Karpas-422 (cell line): ENCODE measurements around the gene SETD4. TPM values are rescaled to one million over a fixed set of nuclear protein-coding genes. Genes with fewer than 3 reads are reported as not detected.

Source experiments
- DNase-seq: peaks from one replicate; pipeline ENCODE4 v3.0.0-alpha.2; 2015
- H2AFZ ChIP-seq: fragments of 200-600 bp; sonication (generic); 2 replicates; pipeline ENCODE4 v1.6.1; 2014; ENCODE audit warnings: antibody characterized with exemption, low read length, mixed read lengths
- H3K27ac ChIP-seq: fragments of 200-600 bp; sonication (generic); 2 replicates; pipeline ENCODE4 v1.5.1; 2014; ENCODE audit warnings: mild to moderate bottlenecking, low read length, moderate library complexity
- H3K27me3 ChIP-seq: fragments of 200-600 bp; sonication (generic); 2 replicates; pipeline ENCODE4 v1.6.1; 2014; ENCODE audit warnings: low read length, mixed read lengths
- H3K36me3 ChIP-seq: fragments of 200-600 bp; sonication (generic); 2 replicates; pipeline ENCODE4 v1.6.1; 2014; ENCODE audit warnings: low read length, mixed read lengths; ENCODE audit not compliant: insufficient read depth
- H3K4me1 ChIP-seq: fragments of 200-600 bp; sonication (generic); 2 replicates; pipeline ENCODE4 v1.6.1; 2014; ENCODE audit warnings: mild to moderate bottlenecking, low read length, mixed read lengths
- H3K4me2 ChIP-seq: fragments of 200-600 bp; sonication (generic); 2 replicates; pipeline ENCODE4 v1.6.1; 2014; ENCODE audit warnings: low read length, low read depth, mild to moderate bottlenecking; ENCODE audit not compliant: poor library complexity, severe bottlenecking
- H3K4me3 ChIP-seq: fragments of 200-600 bp; sonication (generic); 2 replicates; pipeline ENCODE4 v1.5.1; 2014; ENCODE audit warnings: mild to moderate bottlenecking, antibody characterized with exemption, low read length, mixed read lengths
- H3K79me2 ChIP-seq: fragments of 200-600 bp; sonication (generic); 2 replicates; pipeline ENCODE4 v1.6.1; 2014; ENCODE audit warnings: mild to moderate bottlenecking, low read length, mixed read lengths
- H3K9ac ChIP-seq: fragments of 200-600 bp; sonication (generic); 2 replicates; pipeline ENCODE4 v1.6.0; 2014; ENCODE audit warnings: low read length
- H3K9me2 ChIP-seq: fragments of 200-600 bp; sonication (generic), shearing (Covaris generic); replicated peaks from 2 replicates; pipeline ENCODE4 v1.6.0; 2014; ENCODE audit warnings: mild to moderate bottlenecking, low read length, moderate library complexity; ENCODE audit not compliant: insufficient read depth
- H3K9me3 ChIP-seq: fragments of 300-700, 200-600 bp; sonication (generic); 2 replicates; pipeline ENCODE4 v1.6.1; 2014; ENCODE audit warnings: low read length, mixed read lengths
- H4K20me1 ChIP-seq: fragments of 200-600 bp; sonication (generic); 2 replicates; pipeline ENCODE4 v1.6.1; 2014; ENCODE audit warnings: mild to moderate bottlenecking, antibody characterized with exemption, low read length, low read depth; ENCODE audit not compliant: insufficient read depth
- total RNA-seq: library from RNA; depleted of rRNA; stranded (reverse); fragments of >200 nt; shearing (Covaris generic); gene quantifications from 2 replicates; pipeline ENCODE4 v1.2.3, GENCODE V29; 2014; ENCODE audit warnings: low replicate concordance

Gene SETD4
- total RNA-seq, 1 experiment from 2014 or later = 22.6 TPM

- no peak overlapping the region for H3K9ac ChIP-seq
- H3K4me2 ChIP-seq = no peak overlapping the region
These were observed 55.3 kb downstream of the SETD4 start for GRCh38 chr21:36005018-36005417.

DNA sequence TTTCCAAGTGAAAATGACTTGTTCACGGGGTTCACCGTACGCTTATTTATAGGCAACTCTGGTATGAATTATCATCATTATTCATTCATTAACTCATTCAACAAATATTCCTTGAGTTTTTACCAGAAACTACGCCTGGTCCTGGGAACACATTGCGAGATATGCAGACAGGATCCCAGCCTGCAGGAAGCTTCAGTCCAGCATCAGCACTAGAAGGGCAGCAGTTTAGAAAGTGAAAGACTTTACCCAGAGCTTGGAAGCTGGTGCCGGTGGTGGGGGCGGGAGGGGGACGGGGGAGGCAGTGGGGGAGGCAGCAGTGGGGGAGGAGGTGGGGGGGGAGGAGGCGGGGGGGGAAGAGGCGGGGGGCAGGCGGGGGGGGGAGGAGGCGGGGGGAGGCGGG is 55.9 kb downstream of the SETD4 start:
- no peak overlapping the region for H3K4me3 ChIP-seq
- no peaks in the 10 kb centered on the region for H3K9me3 ChIP-seq
- H3K4me1 ChIP-seq = no peaks in the 10 kb centered on the region
- no peaks in the 10 kb centered on the region for H3K9me2 ChIP-seq
- H2AFZ ChIP-seq = no peak overlapping the region
- no peak overlapping the region for H3K4me2 ChIP-seq
- no peak overlapping the region for H3K27ac ChIP-seq
- H3K79me2 ChIP-seq = no peaks in the 10 kb centered on the region
- no peak for DNase-seq
- H4K20me1 ChIP-seq = no peaks in the 10 kb centered on the region
- no peak overlapping the region for H3K9ac ChIP-seq
- H3K36me3 ChIP-seq = no peaks in the 10 kb centered on the region
- H3K27me3 ChIP-seq = no peaks in the 10 kb centered on the region

More at GRCh38 chr21:36005018-36005417, 55.3 kb downstream of the SETD4 start:
- H2AFZ ChIP-seq = no peak overlapping the region
- H3K4me1 ChIP-seq = no peaks in the 10 kb centered on the region
- H3K4me3 ChIP-seq = no peak overlapping the region
- H3K27ac ChIP-seq = no peak overlapping the region
- no peaks in the 10 kb centered on the region for H3K27me3 ChIP-seq
- DNase-seq = no peak
- no peaks in the 10 kb centered on the region for H3K36me3 ChIP-seq
- no peaks in the 10 kb centered on the region for H3K9me3 ChIP-seq
- no peaks in the 10 kb centered on the region for H4K20me1 ChIP-seq
- no peaks in the 10 kb centered on the region for H3K79me2 ChIP-seq
- H3K9me2 ChIP-seq = no peaks in the 10 kb centered on the region

GRCh38 chr21:36003776-36004175 is 56.5 kb downstream of the SETD4 start:
- H4K20me1 ChIP-seq = no peaks in the 10 kb centered on the region
- H2AFZ ChIP-seq = no peak overlapping the region
- no peak overlapping the region for H3K9ac ChIP-seq
- no peak overlapping the region for H3K4me2 ChIP-seq
- H3K4me3 ChIP-seq = no peak overlapping the region
- H3K9me2 ChIP-seq = no peaks in the 10 kb centered on the region
- DNase-seq = no peak
- H3K27me3 ChIP-seq = no peaks in the 10 kb centered on the region
- H3K27ac ChIP-seq = no peak overlapping the region
- H3K79me2 ChIP-seq = no peaks in the 10 kb centered on the region
- H3K9me3 ChIP-seq = no peaks in the 10 kb centered on the region
- H3K4me1 ChIP-seq = no peaks in the 10 kb centered on the region
- H3K36me3 ChIP-seq = no peaks in the 10 kb centered on the region

DNA sequence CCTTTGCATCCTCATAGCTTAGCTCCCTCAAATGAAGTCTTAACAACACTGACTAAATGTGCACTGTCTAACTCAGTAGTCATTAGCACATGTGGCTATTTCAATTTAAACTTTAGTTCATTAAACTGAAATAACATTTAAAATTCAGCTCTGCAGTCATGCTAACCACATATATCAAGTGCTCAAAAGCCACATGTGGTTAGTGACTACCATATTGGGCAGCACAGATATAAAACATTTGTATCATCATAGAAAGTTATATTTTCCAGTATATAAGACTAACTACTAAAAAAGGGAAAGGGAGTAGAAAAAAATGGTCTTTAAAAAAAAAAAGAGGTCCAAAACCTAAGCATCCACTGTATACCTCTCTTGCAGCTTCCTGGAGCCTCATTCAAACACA is 64.1 kb downstream of the SETD4 start:
- no peak overlapping the region for H3K9ac ChIP-seq
- H2AFZ ChIP-seq = no peak overlapping the region
- H3K79me2 ChIP-seq = no peaks in the 10 kb centered on the region
- no peak overlapping the region for H3K4me3 ChIP-seq
- no peaks in the 10 kb centered on the region for H3K9me2 ChIP-seq
- no peaks in the 10 kb centered on the region for H3K27me3 ChIP-seq
- no peaks in the 10 kb centered on the region for H3K36me3 ChIP-seq
- no peak overlapping the region for H3K4me2 ChIP-seq
- H3K9me3 ChIP-seq = no peaks in the 10 kb centered on the region; the same call in 1 of the 2 replicates
- no peaks in the 10 kb centered on the region for H3K4me1 ChIP-seq
- DNase-seq = no peak
- no peak overlapping the region for H3K27ac ChIP-seq
- no peaks in the 10 kb centered on the region for H4K20me1 ChIP-seq

GRCh38 chr21:35995522-35996088 is 64.7 kb downstream of the SETD4 start:
- DNase-seq = no peak

DNA sequence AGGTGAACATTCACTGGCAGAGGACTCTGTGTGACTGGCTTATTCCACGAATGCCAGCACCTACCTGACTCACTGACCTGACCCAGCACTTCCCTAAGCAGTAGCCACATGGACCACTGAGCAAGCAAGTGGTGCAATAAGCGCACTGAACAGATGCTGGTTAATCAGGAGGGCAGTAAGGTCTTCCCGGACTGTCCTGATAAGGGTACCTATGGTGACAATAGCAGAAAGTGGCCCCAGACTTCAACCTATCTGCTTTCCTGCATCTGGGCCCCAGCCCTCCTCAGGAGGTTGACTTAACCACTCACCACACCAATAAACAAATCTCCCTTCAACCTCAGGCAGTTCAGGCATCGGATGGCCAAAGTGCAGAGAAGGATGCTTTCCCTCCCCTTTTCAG is 65.7 kb downstream of the SETD4 start:
- no peak overlapping the region for H3K9ac ChIP-seq
- no peak overlapping the region for H3K4me2 ChIP-seq
- H3K36me3 ChIP-seq = no peaks in the 10 kb centered on the region
- H3K9me2 ChIP-seq = no peaks in the 10 kb centered on the region
- no peaks in the 10 kb centered on the region for H3K27me3 ChIP-seq
- DNase-seq = no peak
- H3K9me3 ChIP-seq = no peaks in the 10 kb centered on the region; the same call in 1 of the 2 replicates
- H3K4me1 ChIP-seq = no peaks in the 10 kb centered on the region
- H3K27ac ChIP-seq = no peak overlapping the region
- no peaks in the 10 kb centered on the region for H3K79me2 ChIP-seq
- no peak overlapping the region for H2AFZ ChIP-seq
- no peak overlapping the region for H3K4me3 ChIP-seq
- H4K20me1 ChIP-seq = no peaks in the 10 kb centered on the region

More at GRCh38 chr21:35995522-35996088, 64.7 kb downstream of the SETD4 start:
- H3K4me3 ChIP-seq = no peak overlapping the region
- H3K9me2 ChIP-seq = no peaks in the 10 kb centered on the region
- H2AFZ ChIP-seq = no peak overlapping the region
- H3K36me3 ChIP-seq = no peaks in the 10 kb centered on the region
- no peaks in the 10 kb centered on the region for H3K79me2 ChIP-seq
- H3K4me1 ChIP-seq = no peaks in the 10 kb centered on the region
- no peak overlapping the region for H3K27ac ChIP-seq
- H3K9me3 ChIP-seq = no peaks in the 10 kb centered on the region; the same call in 1 of the 2 replicates
- H3K4me2 ChIP-seq = no peak overlapping the region
- no peaks in the 10 kb centered on the region for H4K20me1 ChIP-seq
- no peak overlapping the region for H3K9ac ChIP-seq
- no peaks in the 10 kb centered on the region for H3K27me3 ChIP-seq

- Histone ChIP-seq H3K79me2 (no peaks in the 10 kb centered on the region), H3K9ac (no peak overlapping the region), H3K4me2 (no peak overlapping the region), H4K20me1 (no peaks in the 10 kb centered on the region), H2AFZ (no peak overlapping the region), H3K36me3 (no peaks in the 10 kb centered on the region), H3K27ac (no peak overlapping the region), H3K27me3 (no peaks in the 10 kb centered on the region), H3K4me1 (no peaks in the 10 kb centered on the region), H3K9me2 (no peaks in the 10 kb centered on the region), H3K4me3 (no peak overlapping the region), H3K9me3 (no peaks in the 10 kb centered on the region; the same call in 1 of the 2 replicates)
- DNase-seq = no peak
These were observed 66.3 kb downstream of the SETD4 start for GRCh38 chr21:35993875-35994490.

GRCh38 chr21:35991131-35991530 is 69.2 kb downstream of the SETD4 start:
- Histone ChIP-seq H3K9me3 (no peaks in the 10 kb centered on the region; the same call in 1 of the 2 replicates), H3K9me2 (no peaks in the 10 kb centered on the region), H3K4me1 (no peaks in the 10 kb centered on the region), H4K20me1 (no peaks in the 10 kb centered on the region), H3K4me2 (no peak overlapping the region), H3K79me2 (no peaks in the 10 kb centered on the region), H3K4me3 (no peak overlapping the region), H3K9ac (no peak overlapping the region), H3K27ac (no peak overlapping the region), H2AFZ (no peak overlapping the region), H3K36me3 (no peaks in the 10 kb centered on the region), H3K27me3 (no peaks in the 10 kb centered on the region)
- no peak for DNase-seq
